GM12872 (cell line): ENCODE measurements around the gene PPP4R1.

Experiments used
- TF ChIP-seq, protein P1 (sequence below): IDR thresholded peaks from 3 replicates; pipeline ENCODE4 v1.5.1; 2011; ENCODE audit warnings: low read depth, mild to moderate bottlenecking, low read length, moderate library complexity; ENCODE audit not compliant: insufficient read depth

PPP4R1 gene

DNA sequence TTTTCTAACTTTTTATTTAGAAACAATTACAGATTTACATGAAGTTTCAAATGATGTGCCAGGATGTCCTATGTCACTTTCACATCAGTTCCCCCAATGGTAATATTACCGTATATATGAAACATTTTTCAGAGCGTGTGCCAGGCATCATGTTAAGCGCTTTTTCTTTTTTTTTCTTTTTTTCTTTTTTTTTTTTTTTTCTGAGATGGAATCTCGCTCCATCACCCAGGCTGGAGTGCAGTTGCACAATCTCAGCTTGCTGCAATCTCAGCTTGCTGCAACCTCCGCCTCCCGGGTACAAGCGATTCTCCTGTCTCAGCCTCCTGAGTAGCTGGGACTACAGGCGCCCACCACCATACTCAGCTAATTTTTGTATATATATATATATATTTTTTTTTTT is 5.6 kb upstream of the PPP4R1 start:
- TF ChIP-seq, protein P1, sequence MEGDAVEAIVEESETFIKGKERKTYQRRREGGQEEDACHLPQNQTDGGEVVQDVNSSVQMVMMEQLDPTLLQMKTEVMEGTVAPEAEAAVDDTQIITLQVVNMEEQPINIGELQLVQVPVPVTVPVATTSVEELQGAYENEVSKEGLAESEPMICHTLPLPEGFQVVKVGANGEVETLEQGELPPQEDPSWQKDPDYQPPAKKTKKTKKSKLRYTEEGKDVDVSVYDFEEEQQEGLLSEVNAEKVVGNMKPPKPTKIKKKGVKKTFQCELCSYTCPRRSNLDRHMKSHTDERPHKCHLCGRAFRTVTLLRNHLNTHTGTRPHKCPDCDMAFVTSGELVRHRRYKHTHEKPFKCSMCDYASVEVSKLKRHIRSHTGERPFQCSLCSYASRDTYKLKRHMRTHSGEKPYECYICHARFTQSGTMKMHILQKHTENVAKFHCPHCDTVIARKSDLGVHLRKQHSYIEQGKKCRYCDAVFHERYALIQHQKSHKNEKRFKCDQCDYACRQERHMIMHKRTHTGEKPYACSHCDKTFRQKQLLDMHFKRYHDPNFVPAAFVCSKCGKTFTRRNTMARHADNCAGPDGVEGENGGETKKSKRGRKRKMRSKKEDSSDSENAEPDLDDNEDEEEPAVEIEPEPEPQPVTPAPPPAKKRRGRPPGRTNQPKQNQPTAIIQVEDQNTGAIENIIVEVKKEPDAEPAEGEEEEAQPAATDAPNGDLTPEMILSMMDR = no peak

DNA sequence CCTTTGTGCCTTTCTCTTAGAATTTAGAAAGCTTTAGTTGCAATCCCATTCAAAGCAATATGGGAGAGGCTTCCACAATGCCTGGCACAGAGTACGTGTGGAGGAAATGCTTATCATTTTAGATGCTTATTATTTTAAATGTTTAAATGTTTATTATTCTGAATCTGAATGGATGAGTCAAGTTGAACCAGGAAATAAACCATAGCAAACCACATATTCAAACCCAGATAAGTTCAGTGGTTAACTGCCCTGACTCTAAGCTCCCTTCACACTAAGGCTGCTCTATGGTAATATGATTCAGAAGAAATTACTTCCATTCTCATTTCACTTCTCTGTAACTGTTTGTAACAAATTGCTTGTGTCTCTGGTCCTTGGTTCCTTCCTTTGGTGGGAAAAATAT is 5.2 kb upstream of the PPP4R1 start:
- TF ChIP-seq, protein P1 = no peak

DNA sequence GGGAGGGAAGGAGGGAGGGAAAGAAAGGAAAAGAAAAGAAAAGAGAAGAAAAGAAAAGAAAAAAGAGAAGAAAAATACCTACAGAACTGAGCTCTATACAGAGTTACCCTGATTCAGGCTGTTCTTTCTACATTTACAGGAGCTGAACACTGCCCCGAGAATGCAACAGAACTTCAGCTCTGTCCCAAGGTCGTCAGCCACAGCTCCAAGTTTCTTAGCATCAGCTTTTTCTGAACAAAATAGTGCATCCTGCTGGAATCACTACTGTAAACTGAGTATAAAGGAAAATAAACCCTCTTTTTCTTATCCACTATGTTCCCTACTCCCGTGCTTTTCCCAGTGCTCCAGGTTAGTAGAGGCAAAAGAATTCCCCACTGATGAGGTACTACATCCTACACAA is 4.7 kb upstream of the PPP4R1 start:
- TF ChIP-seq, protein P1 = no peak

DNA sequence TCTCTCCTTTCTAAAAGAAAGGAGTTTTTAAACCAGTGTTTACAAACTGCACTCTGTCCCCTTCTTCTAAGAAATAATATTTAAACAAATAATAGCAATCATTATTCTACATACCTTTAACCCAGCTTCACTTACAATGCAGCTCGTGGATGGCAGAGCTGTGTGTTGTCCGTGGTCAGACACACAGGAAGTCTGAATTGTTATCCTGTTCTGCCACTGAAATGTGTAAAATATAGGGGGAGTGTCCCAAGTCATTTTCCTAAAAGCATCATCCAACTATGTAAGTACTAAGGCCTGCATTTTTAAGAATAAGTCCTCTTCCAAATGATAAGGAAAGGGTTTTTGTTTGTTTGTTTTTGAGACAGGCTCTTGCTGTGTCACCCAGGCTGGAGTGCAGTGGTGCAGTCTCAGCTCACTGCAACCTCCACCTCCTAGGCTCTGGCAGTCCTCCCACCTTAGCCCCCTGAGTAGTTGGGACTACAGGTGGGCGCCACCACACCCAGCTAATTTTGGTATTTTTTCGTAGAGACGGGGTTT is 2.7 kb upstream of the PPP4R1 start:
- TF ChIP-seq, protein P1 = no peak

DNA sequence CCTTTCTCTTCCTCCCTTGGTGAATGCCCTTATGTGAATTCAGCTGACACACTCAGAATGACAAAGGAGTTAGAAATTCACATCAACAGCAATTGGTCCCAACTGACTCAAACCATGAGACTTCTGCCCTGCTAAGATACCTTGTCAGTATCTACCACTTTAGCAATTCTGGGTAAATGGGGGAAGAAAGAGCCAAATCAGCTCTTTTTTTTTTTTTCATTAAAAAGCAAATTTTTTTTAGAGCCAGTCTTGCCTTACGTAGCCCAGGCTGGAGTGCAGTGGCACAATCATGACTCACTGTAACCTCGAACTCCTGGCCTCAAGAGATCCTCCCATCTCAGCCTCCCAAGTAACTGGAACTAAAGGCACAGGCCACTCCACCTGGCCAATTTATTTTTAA is 1.7 kb upstream of the PPP4R1 start:
- TF ChIP-seq, protein P1 = no peak

DNA sequence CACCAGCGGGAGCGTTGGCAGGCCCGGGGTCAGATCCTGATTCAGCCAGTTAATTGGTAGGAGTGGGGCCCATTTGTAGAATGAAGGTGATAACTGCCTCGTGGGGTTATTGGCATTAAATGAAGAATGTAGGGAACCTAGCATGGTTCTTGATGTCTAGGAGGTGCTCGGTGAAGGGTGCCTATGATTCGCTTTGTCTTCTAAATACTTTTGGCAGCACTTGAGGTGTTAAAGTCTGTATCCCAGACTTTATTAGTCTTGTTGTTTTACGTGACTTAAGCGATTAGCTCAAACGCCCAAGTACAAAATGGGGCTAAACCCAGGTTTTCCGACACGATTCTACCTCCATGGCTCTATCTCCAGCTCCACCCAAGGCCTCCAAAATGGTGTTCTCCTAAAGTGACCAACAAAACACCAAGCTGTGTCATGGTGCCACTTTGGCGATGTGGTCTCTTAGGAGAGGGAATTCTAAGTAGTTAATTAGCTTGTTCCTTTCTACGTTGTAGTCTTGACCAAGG is 980 bp upstream of the PPP4R1 start:
- TF ChIP-seq, protein P1 = no peak

DNA sequence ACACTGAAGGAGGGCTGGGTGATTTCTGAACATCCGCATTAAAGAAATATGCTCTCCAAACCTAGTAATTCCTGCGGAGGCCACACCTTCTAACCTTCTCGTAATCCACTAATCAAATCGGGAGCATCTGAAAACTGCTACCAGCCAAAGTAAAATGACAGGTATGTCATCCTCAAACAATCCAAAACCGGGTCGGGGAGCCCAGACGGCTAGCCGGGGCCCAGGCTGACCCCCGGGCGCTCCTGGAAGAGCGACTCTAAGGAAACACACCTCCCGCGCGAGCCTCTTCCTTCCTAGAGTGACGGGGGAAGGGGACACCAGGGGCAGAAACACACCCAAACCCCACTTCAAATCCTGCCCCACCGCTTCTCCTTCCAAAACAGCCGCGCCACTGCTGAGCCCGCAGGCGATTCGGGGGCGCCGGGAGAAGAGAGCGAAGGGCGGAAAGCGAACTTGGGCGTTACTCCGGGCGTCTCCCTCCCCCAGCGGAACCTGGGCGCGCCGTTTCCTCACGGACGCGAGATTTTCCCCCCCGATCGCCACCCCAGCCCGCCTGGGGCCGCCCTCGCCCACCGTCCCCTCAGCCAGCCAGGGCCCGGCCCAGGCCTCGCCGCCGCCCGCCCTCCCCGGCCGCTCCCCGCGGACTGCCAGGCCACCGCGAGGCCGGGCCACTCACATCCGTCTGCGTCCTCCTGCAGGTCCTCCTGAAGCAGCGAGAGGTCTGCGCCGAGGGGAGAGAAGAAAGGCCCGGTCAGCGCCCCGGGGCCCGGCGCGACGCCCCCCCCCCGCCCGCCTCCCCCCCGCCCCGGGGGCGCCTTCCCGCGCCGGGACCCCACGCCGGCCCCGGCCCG is 584 bp downstream of the PPP4R1 start:
- TF ChIP-seq, protein P1 = no peak
